ENCODE measurements around the gene HIF1AN.

DNA sequence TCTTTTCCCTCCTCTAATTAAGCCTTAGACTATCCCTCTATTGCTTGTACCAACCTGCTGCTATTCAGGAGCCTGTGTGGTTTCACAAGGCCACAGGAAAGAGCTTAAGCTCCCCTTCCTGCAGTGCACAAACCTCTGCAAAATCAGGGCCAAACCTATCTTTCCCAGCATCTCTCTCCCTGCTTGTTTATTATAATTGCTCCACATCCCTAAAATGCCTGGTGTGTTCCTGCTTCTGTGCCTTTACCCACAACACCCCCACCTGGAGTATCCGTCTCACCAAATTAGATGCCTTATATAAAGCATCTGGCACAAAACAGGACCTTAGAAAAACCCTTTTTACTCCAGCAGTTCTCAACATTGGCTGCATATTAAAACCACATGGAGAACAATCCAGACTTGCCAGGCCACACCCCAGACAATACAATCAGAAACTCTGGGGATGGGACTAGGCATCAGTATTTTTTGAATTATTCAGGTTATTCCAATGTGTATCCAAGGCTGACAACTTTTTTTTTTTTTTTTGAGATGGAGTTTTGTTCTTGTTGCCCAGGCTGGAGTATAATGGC lies 32.7 kb upstream of the HIF1AN start:
- TF ChIP-seq ZNF384 (IDR thresholded peaks at IDR 0.05): no peak
- no peak for TF ChIP-seq TARDBP (IDR thresholded peaks at IDR 0.05)
- no peak for TF ChIP-seq ELF4 (IDR thresholded peaks at IDR 0.05)
- no peak for TF ChIP-seq SP1 (IDR thresholded peaks at IDR 0.05)
- no peak for TF ChIP-seq ARNT (IDR thresholded peaks at IDR 0.05)

Measured in HEK293T (cell line).